ENCODE measurements around the gene MAP7D3. TPM values are rescaled to one million over a fixed set of nuclear protein-coding genes. Genes with fewer than 3 reads are reported as not detected.
A peak's percentile ranks its signal among the peaks of the same experiment; 100 is the strongest.

MAP7D3 gene
- total RNA-seq, 1 donor from 2014 or later: 8.2 TPM

GRCh38 chrX:136219893-136220292 lies 31.3 kb downstream of the MAP7D3 start:
- TF ChIP-seq CTCF (IDR thresholded peaks at IDR 0.05): no peak
- no peak overlapping the region for H3K4me3 ChIP-seq
- no peak for ATAC-seq
- DNase-seq: no peak
- no peaks in the 10 kb centered on the region for H3K4me1 ChIP-seq
- H3K36me3 ChIP-seq: peaks cover 55% of the 10 kb centered on the region
- H3K27me3 ChIP-seq (ENCODE audit: low read depth): no peaks in the 10 kb centered on the region
- H3K27ac ChIP-seq: no peak overlapping the region
- H3K9me3 ChIP-seq: no peaks in the 10 kb centered on the region
- intact Hi-C loops (cut with DNase I): no loop called here

- intact Hi-C loops (cut with DNase I): no loop called here
- no peak overlapping the region for H3K27ac ChIP-seq
- DNase-seq: no peak
- H3K9me3 ChIP-seq: no peaks in the 10 kb centered on the region
- no peaks in the 10 kb centered on the region for H3K27me3 ChIP-seq (ENCODE audit: low read depth)
- ATAC-seq: no peak
- TF ChIP-seq CTCF (IDR thresholded peaks at IDR 0.05): no peak
- H3K36me3 ChIP-seq: peaks cover 22% of the 10 kb centered on the region
- H3K4me3 ChIP-seq: no peak overlapping the region
- H3K4me1 ChIP-seq: no peaks in the 10 kb centered on the region
These were observed 35.6 kb downstream of the MAP7D3 start for GRCh38 chrX:136215559-136215958.

GRCh38 chrX:136214551-136214950 lies 36.6 kb downstream of the MAP7D3 start:
- no peak for DNase-seq
- no peak overlapping the region for H3K4me3 ChIP-seq
- H3K4me1 ChIP-seq: no peaks in the 10 kb centered on the region
- intact Hi-C loops (cut with DNase I): no loop called here
- H3K36me3 ChIP-seq: peaks cover 12% of the 10 kb centered on the region
- H3K27ac ChIP-seq: no peak overlapping the region
- TF ChIP-seq CTCF (IDR thresholded peaks at IDR 0.05): no peak
- peak in 1 of 2 donors; percentile 50 for ATAC-seq
- H3K27me3 ChIP-seq (ENCODE audit: low read depth): no peaks in the 10 kb centered on the region
- no peaks in the 10 kb centered on the region for H3K9me3 ChIP-seq

GRCh38 chrX:136212557-136213111 lies 38.6 kb downstream of the MAP7D3 start:
- Histone ChIP-seq H3K27me3 (ENCODE audit: low read depth) (no peaks in the 10 kb centered on the region), H3K4me3 (no peak overlapping the region), H3K4me1 (peaks cover 4% of the 10 kb centered on the region), H3K9me3 (no peaks in the 10 kb centered on the region), H3K36me3 (peaks cover 14% of the 10 kb centered on the region), H3K27ac (no peak overlapping the region)
- no peak for ATAC-seq
- DNase-seq: no peak
- intact Hi-C loops (cut with DNase I): no loop called here
- TF ChIP-seq CTCF (IDR thresholded peaks at IDR 0.05): no peak

- DNase-seq: no peak
- H3K27me3 ChIP-seq (ENCODE audit: low read depth): no peaks in the 10 kb centered on the region
- intact Hi-C loops (cut with DNase I): no loop called here
- peaks cover 4% of the 10 kb centered on the region for H3K4me1 ChIP-seq
- no peak for ATAC-seq
- H3K27ac ChIP-seq: no peak overlapping the region
- H3K4me3 ChIP-seq: no peak overlapping the region
- no peak for TF ChIP-seq CTCF (IDR thresholded peaks at IDR 0.05)
- no peaks in the 10 kb centered on the region for H3K9me3 ChIP-seq
- peaks cover 11% of the 10 kb centered on the region for H3K36me3 ChIP-seq
These were observed 39.2 kb downstream of the MAP7D3 start for GRCh38 chrX:136211766-136212556.
